Measurements from ENCODE around the gene ARL8A. TPM values are rescaled to one million over a fixed set of nuclear protein-coding genes. Genes with fewer than 3 reads are reported as not detected.

Gene ARL8A
- total RNA-seq, 4 donors from 2014 or later = 28.2 to 53.5 (median 49.8) TPM

DNA sequence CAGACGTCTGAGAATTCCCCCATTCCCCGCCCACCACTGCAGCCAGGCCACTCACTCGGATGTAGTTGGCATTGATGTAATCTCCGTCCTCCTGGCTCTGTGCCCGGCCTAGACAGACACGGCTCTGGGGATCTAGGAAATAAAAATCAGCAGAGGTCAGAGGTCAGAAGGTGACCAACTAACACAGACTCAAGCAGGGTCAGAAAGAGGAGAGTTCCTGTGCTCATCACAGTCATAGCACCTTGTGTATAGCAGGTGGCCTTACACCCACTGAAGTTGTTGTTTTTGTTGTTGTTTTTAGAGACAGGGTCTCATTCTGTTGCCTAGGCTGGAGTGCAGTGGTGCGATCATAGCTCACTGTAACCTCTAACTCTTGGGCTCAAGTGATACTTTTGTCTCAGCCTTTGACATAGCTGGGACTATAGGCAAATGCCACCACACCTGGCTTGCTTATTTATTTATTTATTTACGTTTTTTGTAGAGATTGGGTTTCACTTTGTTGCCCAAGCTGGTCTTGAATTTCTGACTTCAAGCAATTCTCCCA is 11.0 kb upstream of the ARL8A start:
- ATAC-seq (no peak), DNase-seq (no peak)
- H3K4me1 ChIP-seq = no peaks in the 10 kb centered on the region
- intact Hi-C loops (cut with DNase I; ENCODE audit: low total_unique reads) = no loop called here
- no peaks in the 10 kb centered on the region for H3K9me3 ChIP-seq
- H3K27me3 ChIP-seq = no peaks in the 10 kb centered on the region
- no peak overlapping the region for H3K4me3 ChIP-seq
- no peak overlapping the region for H3K27ac ChIP-seq
- in situ Hi-C loops (cut with MboI; ENCODE audit: low sequenced_read_pairs in 4 of 4) = no loop called here
- TF ChIP-seq POLR2A (IDR thresholded peaks at IDR 0.05) = no peak
- TF ChIP-seq, protein P1, sequence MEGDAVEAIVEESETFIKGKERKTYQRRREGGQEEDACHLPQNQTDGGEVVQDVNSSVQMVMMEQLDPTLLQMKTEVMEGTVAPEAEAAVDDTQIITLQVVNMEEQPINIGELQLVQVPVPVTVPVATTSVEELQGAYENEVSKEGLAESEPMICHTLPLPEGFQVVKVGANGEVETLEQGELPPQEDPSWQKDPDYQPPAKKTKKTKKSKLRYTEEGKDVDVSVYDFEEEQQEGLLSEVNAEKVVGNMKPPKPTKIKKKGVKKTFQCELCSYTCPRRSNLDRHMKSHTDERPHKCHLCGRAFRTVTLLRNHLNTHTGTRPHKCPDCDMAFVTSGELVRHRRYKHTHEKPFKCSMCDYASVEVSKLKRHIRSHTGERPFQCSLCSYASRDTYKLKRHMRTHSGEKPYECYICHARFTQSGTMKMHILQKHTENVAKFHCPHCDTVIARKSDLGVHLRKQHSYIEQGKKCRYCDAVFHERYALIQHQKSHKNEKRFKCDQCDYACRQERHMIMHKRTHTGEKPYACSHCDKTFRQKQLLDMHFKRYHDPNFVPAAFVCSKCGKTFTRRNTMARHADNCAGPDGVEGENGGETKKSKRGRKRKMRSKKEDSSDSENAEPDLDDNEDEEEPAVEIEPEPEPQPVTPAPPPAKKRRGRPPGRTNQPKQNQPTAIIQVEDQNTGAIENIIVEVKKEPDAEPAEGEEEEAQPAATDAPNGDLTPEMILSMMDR (IDR thresholded peaks at IDR 0.05 in 4 of 5, conservative IDR thresholded peaks at IDR 0.05 in 1 of 5) = no peak
- H3K36me3 ChIP-seq = no peaks in the 10 kb centered on the region

DNA sequence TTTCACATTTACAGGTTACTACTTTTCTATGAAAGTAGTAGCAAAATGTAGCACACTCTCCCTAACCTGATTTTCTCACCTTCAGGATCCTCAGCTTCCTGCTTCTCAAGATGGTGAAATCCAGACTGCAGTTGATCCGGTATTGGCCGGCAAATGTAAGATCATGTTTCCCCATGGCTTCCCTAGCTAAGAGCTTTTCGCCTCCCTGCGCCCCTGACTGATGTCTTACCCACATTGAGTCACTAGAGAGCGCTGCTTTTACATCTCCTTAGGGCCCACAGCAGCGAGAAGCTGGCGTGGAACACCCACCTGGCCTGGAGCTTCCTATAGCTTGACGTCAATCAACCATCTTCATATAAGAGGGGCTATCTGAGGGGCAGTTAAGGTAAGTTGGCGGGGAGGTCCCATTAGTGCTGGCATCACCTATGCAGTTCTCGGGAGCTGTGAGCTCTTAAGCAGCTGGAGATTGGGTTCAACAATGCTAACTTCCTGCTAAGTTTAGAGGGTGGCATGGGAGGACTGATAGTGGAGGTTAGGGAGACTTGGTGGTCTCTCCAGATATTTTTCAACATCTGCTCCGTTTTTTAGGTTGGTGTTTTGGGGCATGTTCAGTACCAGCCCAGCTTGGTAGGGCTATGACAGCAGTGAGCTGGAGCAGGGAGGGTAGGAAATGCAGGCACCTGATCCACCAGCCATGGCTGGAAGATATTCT is 10.4 kb upstream of the ARL8A start:
- no peak overlapping the region for H3K4me3 ChIP-seq
- TF ChIP-seq, protein P1 (IDR thresholded peaks at IDR 0.05 in 4 of 5, conservative IDR thresholded peaks at IDR 0.05 in 1 of 5) = peak in 3 of 5 experiments; percentile 28 to 46 (median 31)
- TF ChIP-seq POLR2A (IDR thresholded peaks at IDR 0.05) = no peak
- ATAC-seq (peak; percentile 86 to 88), DNase-seq (peak; percentile 31 to 44)
- intact Hi-C loops (cut with DNase I; ENCODE audit: low total_unique reads) (no loop called here), in situ Hi-C loops (cut with MboI; ENCODE audit: low sequenced_read_pairs in 4 of 4) (no loop called here)
- H3K27me3 ChIP-seq = no peaks in the 10 kb centered on the region
- no peak overlapping the region for H3K27ac ChIP-seq
- no peaks in the 10 kb centered on the region for H3K9me3 ChIP-seq
- H3K4me1 ChIP-seq = no peaks in the 10 kb centered on the region
- no peaks in the 10 kb centered on the region for H3K36me3 ChIP-seq

DNA sequence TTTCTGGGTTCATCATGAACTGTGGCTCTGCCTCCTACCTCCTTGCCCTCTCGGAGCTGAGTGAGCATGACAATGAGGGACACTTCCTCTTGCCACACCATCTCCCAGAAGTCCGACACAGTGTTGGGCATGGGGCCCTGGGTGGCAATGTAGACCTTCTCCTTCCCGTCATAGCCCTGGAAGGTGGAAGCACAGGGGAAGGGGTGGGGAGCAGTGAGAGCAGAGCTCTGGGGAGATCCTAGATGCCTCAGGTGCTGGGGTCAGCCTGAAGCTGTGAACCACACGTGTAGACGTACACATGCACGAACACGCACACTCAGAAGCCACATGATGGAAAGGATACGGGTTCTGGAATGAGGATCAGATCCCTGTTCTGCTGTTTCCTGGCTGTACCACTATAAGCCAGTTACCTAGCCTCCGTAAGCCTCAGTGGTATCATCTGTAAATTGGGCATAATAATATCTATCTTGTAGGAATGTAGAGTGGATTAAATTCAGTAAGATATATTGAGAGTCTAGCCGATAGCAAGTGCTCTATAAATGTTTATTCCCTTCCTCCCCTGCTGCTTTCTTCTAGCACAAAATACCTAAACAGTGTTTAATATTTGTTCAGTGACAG is 9.7 kb upstream of the ARL8A start:
- in situ Hi-C loops (cut with MboI; ENCODE audit: low sequenced_read_pairs in 4 of 4) = no loop called here
- DNase-seq (no peak), ATAC-seq (no peak)
- Histone ChIP-seq H3K4me1 (no peaks in the 10 kb centered on the region), H3K9me3 (no peaks in the 10 kb centered on the region), H3K27me3 (no peaks in the 10 kb centered on the region), H3K36me3 (no peaks in the 10 kb centered on the region), H3K4me3 (no peak overlapping the region), H3K27ac (no peak overlapping the region)
- intact Hi-C loops (cut with DNase I; ENCODE audit: low total_unique reads) = no loop called here
- no peak for TF ChIP-seq POLR2A (IDR thresholded peaks at IDR 0.05)
- TF ChIP-seq, protein P1 (IDR thresholded peaks at IDR 0.05 in 4 of 5, conservative IDR thresholded peaks at IDR 0.05 in 1 of 5) = no peak

- H3K9me3 ChIP-seq = no peaks in the 10 kb centered on the region
- H3K4me1 ChIP-seq = no peaks in the 10 kb centered on the region
- ATAC-seq (no peak), DNase-seq (no peak)
- no peak for TF ChIP-seq POLR2A (IDR thresholded peaks at IDR 0.05)
- TF ChIP-seq, protein P1 (IDR thresholded peaks at IDR 0.05 in 4 of 5, conservative IDR thresholded peaks at IDR 0.05 in 1 of 5) = no peak
- no peaks in the 10 kb centered on the region for H3K27me3 ChIP-seq
- no peak overlapping the region for H3K27ac ChIP-seq
- intact Hi-C loops (cut with DNase I; ENCODE audit: low total_unique reads) (no loop called here), in situ Hi-C loops (cut with MboI; ENCODE audit: low sequenced_read_pairs in 4 of 4) (no loop called here)
- H3K4me3 ChIP-seq = no peak overlapping the region
- H3K36me3 ChIP-seq = no peaks in the 10 kb centered on the region
These were observed 8.7 kb upstream of the ARL8A start for GRCh38 chr1:202153284-202153683.

Data from gastrocnemius medialis (tissue), 4 donors.